ENCODE data around the gene SCD5. TPM values are rescaled to one million over a fixed set of nuclear protein-coding genes. Genes with fewer than 3 reads are reported as not detected.

Gene SCD5
- total RNA-seq, 1 experiment from 2014 or later, result 16.3 TPM

GRCh38 chr4:82621251-82621650 lies 177.3 kb downstream of the SCD5 start:
- H3K27ac Mint-ChIP-seq (ENCODE audit: unreplicated experiment), result no peak overlapping the region
- no peaks in the 10 kb centered on the region for H3K36me3 Mint-ChIP-seq (ENCODE audit: insufficient read depth, unreplicated experiment)
- no peaks in the 10 kb centered on the region for H3K27me3 Mint-ChIP-seq (ENCODE audit: unreplicated experiment)
- TF ChIP-seq, protein P1, sequence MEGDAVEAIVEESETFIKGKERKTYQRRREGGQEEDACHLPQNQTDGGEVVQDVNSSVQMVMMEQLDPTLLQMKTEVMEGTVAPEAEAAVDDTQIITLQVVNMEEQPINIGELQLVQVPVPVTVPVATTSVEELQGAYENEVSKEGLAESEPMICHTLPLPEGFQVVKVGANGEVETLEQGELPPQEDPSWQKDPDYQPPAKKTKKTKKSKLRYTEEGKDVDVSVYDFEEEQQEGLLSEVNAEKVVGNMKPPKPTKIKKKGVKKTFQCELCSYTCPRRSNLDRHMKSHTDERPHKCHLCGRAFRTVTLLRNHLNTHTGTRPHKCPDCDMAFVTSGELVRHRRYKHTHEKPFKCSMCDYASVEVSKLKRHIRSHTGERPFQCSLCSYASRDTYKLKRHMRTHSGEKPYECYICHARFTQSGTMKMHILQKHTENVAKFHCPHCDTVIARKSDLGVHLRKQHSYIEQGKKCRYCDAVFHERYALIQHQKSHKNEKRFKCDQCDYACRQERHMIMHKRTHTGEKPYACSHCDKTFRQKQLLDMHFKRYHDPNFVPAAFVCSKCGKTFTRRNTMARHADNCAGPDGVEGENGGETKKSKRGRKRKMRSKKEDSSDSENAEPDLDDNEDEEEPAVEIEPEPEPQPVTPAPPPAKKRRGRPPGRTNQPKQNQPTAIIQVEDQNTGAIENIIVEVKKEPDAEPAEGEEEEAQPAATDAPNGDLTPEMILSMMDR (IDR thresholded peaks at IDR 0.05; ENCODE audit: unreplicated experiment), result no peak
- no peaks in the 10 kb centered on the region for H3K4me1 Mint-ChIP-seq (ENCODE audit: low read depth, unreplicated experiment)
- intact Hi-C loops (cut with micrococcal nuclease; ENCODE audit: unreplicated experiment), result no loop called here
- no peak overlapping the region for H3K4me3 Mint-ChIP-seq (ENCODE audit: low read depth, unreplicated experiment)
- H3K9me3 Mint-ChIP-seq (ENCODE audit: low read depth, unreplicated experiment), result no peaks in the 10 kb centered on the region
- CTCF ChIA-PET, result no interaction called here
- BruUV-seq (replicated peaks), result no TSS peak
- no peak for DNase-seq

- no peak for DNase-seq
- no peak overlapping the region for H3K27ac Mint-ChIP-seq (ENCODE audit: unreplicated experiment)
- no TSS peak for BruUV-seq (replicated peaks)
- CTCF ChIA-PET, result interaction anchor here (0.6 kb wide), 1 partner anchor 84 kb away, joined by 6 read pairs; no protein-coding TSS in a partner anchor
- intact Hi-C loops (cut with micrococcal nuclease; ENCODE audit: unreplicated experiment), result no loop called here
- H3K4me3 Mint-ChIP-seq (ENCODE audit: low read depth, unreplicated experiment), result no peak overlapping the region
- no peaks in the 10 kb centered on the region for H3K36me3 Mint-ChIP-seq (ENCODE audit: insufficient read depth, unreplicated experiment)
- no peaks in the 10 kb centered on the region for H3K27me3 Mint-ChIP-seq (ENCODE audit: unreplicated experiment)
- no peaks in the 10 kb centered on the region for H3K4me1 Mint-ChIP-seq (ENCODE audit: low read depth, unreplicated experiment)
- no peaks in the 10 kb centered on the region for H3K9me3 Mint-ChIP-seq (ENCODE audit: low read depth, unreplicated experiment)
- TF ChIP-seq, protein P1 (IDR thresholded peaks at IDR 0.05; ENCODE audit: unreplicated experiment), result no peak
These were observed 178.4 kb downstream of the SCD5 start for GRCh38 chr4:82620126-82620735.

DNA sequence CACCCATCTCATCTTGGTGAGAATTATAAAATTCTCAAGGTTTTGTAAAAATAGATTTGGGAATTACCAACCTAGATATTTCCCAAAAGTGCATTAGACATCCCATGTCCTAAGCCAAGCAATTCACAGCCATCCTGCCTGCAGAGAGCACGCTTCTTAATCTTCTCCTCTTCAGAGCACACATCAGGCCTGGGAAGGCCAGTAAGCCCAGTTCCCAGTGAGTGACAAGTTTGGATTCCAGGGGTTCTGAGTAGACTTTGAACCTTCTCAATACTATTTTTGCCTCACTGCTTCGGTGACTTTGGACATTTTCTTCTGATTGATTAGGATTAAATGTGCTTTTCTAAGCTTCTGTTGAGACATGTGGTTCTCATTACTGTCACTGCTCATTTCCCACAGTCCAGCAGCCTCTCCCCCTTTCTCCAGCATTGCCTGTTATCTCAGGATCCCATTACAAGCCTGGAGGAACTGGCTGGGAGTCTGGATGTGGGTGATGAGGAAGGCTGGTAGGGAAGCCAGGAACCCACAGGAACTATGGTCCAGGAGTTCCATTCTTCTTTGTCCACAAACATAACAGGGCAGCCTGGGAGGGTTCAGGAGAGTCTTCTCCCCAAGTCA lies 180.4 kb downstream of the SCD5 start:
- no peaks in the 10 kb centered on the region for H3K4me1 Mint-ChIP-seq (ENCODE audit: low read depth, unreplicated experiment)
- no peaks in the 10 kb centered on the region for H3K36me3 Mint-ChIP-seq (ENCODE audit: insufficient read depth, unreplicated experiment)
- DNase-seq, result no peak
- intact Hi-C loops (cut with micrococcal nuclease; ENCODE audit: unreplicated experiment), result no loop called here
- no peak overlapping the region for H3K27ac Mint-ChIP-seq (ENCODE audit: unreplicated experiment)
- BruUV-seq (replicated peaks), result no TSS peak
- CTCF ChIA-PET, result no interaction called here
- no peaks in the 10 kb centered on the region for H3K9me3 Mint-ChIP-seq (ENCODE audit: low read depth, unreplicated experiment)
- H3K27me3 Mint-ChIP-seq (ENCODE audit: unreplicated experiment), result no peaks in the 10 kb centered on the region
- TF ChIP-seq, protein P1 (IDR thresholded peaks at IDR 0.05; ENCODE audit: unreplicated experiment), result no peak
- no peak overlapping the region for H3K4me3 Mint-ChIP-seq (ENCODE audit: low read depth, unreplicated experiment)

- H3K27ac Mint-ChIP-seq (ENCODE audit: unreplicated experiment), result no peak overlapping the region
- no peak for DNase-seq
- BruUV-seq (replicated peaks), result no TSS peak
- H3K36me3 Mint-ChIP-seq (ENCODE audit: insufficient read depth, unreplicated experiment), result no peaks in the 10 kb centered on the region
- H3K4me3 Mint-ChIP-seq (ENCODE audit: low read depth, unreplicated experiment), result no peak overlapping the region
- H3K9me3 Mint-ChIP-seq (ENCODE audit: low read depth, unreplicated experiment), result no peaks in the 10 kb centered on the region
- H3K27me3 Mint-ChIP-seq (ENCODE audit: unreplicated experiment), result no peaks in the 10 kb centered on the region
- no peaks in the 10 kb centered on the region for H3K4me1 Mint-ChIP-seq (ENCODE audit: low read depth, unreplicated experiment)
- CTCF ChIA-PET, result no interaction called here
- intact Hi-C loops (cut with micrococcal nuclease; ENCODE audit: unreplicated experiment), result no loop called here
- TF ChIP-seq, protein P1 (IDR thresholded peaks at IDR 0.05; ENCODE audit: unreplicated experiment), result no peak
These were observed 183.7 kb downstream of the SCD5 start for GRCh38 chr4:82614838-82615449.
